ENCODE data around the gene RAB25.
A peak's percentile ranks its signal among the peaks of the same experiment; 100 is the strongest.
"Not testable (repeated sequence)": the region's sequence is repeated elsewhere in the genome, so short reads cannot be mapped to it uniquely, and the experiment has no call there.

RAB25 gene

GRCh38 chr1:156104065-156104810, 43.3 kb downstream of the RAB25 start:
- peak in 1 of 4 experiments; percentile 22 for DNase-seq

GRCh38 chr1:156104861-156105832, 44.2 kb downstream of the RAB25 start:
- no peak for DNase-seq

- no peak for DNase-seq
Observed at GRCh38 chr1:156106624-156107488, 45.9 kb downstream of the RAB25 start.

GRCh38 chr1:156108057-156108456, 47.1 kb downstream of the RAB25 start:
- no peak for DNase-seq

- DNase-seq = no peak
Observed at GRCh38 chr1:156108664-156109241, 47.8 kb downstream of the RAB25 start.

GRCh38 chr1:156110252-156110651, 49.3 kb downstream of the RAB25 start:
- DNase-seq = no peak

GRCh38 chr1:156111355-156111962, 50.5 kb downstream of the RAB25 start:
- no peak for DNase-seq

GRCh38 chr1:156112276-156113137, 51.5 kb downstream of the RAB25 start:
- no peak for DNase-seq

GRCh38 chr1:156113282-156113950, 52.5 kb downstream of the RAB25 start:
- no peak for DNase-seq

- DNase-seq = peak; percentile 56 to 64 (median 57)
Observed at GRCh38 chr1:156114101-156114918, 53.4 kb downstream of the RAB25 start, which contains the start of gene LMNA. Gene LMNA (plus strand): TSS chr1:156114711. CDS start chr1:156114919, 208 bp downstream.

- no peak for DNase-seq
Observed at GRCh38 chr1:156114919-156115513, 54.1 kb downstream of the RAB25 start.

- DNase-seq = no peak
Observed at GRCh38 chr1:156115514-156116374, 54.8 kb downstream of the RAB25 start.

- not testable (repeated sequence) for DNase-seq
Observed at GRCh38 chr1:156116731-156117130, 55.8 kb downstream of the RAB25 start.

GRCh38 chr1:156117414-156118176, 56.6 kb downstream of the RAB25 start:
- DNase-seq = no peak

GRCh38 chr1:156118177-156118868, 57.4 kb downstream of the RAB25 start:
- no peak for DNase-seq

GRCh38 chr1:156119503-156120209, 58.7 kb downstream of the RAB25 start:
- no peak for DNase-seq
